GM10266 (cell line): ENCODE results near the gene STK11.

ENCODE experiments used
- DNase-seq: peaks from one replicate; pipeline ENCODE4 v3.0.0; 2012; ENCODE audit errors: extremely low spot score
- TF ChIP-seq, protein P1 (sequence below): IDR thresholded peaks from 2 replicates; pipeline ENCODE4 v1.5.1; 2012; ENCODE audit warnings: mild to moderate bottlenecking, low read depth; ENCODE audit not compliant: control insufficient read depth, insufficient read depth; ENCODE audit errors: missing control alignments

The STK11 gene

DNA sequence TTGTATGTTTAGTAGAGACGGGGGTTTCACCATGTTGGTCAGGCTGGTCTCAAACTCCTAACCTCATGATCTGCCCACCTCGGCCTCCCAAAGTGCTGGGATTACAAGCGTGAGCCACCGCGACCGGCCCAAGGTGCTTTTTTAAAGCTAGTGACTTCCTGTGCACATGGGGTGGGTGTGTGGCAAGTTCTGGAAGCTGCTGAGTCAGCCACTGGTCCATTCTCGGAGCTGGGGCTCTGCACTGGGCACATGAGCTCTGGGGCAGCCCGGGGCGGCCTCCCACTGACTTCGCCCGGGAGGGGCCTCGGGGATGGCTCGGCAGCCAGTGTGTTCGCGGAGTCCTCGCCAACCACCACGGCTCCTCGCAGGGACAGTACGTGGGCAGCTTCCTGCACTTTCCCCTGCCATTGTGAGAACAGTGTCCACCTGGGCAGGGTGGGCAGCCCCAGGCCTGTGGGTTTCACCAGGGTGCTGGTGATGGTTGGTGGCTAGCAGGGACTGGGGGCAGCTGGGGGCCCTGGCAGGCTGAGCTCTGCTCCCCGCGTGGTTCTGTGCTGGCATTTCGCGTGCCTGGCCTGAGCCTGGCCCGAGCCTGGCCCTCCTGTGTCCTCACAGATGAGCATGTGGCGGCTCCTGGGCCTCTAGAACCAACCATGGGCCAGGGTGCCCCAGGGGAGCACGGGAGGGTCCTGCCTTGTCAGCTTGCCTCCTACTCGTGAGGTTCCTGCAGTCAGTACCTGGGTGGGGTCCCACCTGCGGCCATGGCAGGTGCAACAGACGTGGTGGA lies 20.1 kb downstream of the STK11 start:
- DNase-seq: no peak
- TF ChIP-seq, protein P1, sequence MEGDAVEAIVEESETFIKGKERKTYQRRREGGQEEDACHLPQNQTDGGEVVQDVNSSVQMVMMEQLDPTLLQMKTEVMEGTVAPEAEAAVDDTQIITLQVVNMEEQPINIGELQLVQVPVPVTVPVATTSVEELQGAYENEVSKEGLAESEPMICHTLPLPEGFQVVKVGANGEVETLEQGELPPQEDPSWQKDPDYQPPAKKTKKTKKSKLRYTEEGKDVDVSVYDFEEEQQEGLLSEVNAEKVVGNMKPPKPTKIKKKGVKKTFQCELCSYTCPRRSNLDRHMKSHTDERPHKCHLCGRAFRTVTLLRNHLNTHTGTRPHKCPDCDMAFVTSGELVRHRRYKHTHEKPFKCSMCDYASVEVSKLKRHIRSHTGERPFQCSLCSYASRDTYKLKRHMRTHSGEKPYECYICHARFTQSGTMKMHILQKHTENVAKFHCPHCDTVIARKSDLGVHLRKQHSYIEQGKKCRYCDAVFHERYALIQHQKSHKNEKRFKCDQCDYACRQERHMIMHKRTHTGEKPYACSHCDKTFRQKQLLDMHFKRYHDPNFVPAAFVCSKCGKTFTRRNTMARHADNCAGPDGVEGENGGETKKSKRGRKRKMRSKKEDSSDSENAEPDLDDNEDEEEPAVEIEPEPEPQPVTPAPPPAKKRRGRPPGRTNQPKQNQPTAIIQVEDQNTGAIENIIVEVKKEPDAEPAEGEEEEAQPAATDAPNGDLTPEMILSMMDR: no peak

- DNase-seq: no peak
- TF ChIP-seq, protein P1: no peak
Measured at GRCh38 chr19:1226227-1226518, 20.6 kb downstream of the STK11 start.

DNA sequence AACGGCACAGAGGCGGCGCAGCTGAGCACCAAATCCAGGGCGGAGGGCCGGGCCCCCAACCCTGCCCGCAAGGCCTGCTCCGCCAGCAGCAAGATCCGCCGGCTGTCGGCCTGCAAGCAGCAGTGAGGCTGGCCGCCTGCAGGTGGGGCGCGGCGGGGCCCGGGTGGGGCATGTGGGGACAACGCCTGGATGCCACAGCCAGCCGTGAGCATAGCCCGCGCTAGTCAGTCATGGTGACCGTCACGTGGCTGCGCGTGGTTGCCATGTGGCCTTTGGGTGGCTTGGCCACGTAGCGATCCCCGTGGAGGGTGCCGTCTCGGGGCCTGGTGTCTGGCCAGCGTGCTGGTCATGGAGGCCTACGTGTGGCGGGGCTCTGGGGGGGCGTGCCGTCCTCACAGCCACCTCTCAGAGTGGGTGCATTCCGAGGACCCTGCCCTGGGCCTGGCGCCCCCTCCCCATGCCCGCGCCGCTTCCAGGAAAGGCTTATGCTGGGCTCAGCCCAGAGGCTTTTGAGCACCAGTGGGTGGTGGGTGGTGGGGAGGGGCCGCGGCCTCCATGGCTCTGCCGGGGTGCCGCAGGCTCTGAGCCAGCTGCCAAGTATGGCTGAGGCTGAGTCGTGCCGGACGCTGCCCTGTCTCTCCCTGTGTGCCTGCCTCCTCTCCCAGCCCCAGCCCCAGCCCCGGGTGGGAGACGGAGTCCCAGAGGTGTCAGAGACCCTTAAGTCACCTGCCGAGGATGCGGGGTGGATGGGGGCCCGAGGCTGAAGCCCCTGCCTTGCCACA lies 21.1 kb downstream of the STK11 start:
- TF ChIP-seq, protein P1: no peak
- DNase-seq: no peak

GRCh38 chr19:1227304-1228054 lies 21.9 kb downstream of the STK11 start:
- DNase-seq: no peak
- TF ChIP-seq, protein P1: no peak

- no peak for DNase-seq
- TF ChIP-seq, protein P1: no peak
Measured at GRCh38 chr19:1228161-1228957, 22.8 kb downstream of the STK11 start.

DNA sequence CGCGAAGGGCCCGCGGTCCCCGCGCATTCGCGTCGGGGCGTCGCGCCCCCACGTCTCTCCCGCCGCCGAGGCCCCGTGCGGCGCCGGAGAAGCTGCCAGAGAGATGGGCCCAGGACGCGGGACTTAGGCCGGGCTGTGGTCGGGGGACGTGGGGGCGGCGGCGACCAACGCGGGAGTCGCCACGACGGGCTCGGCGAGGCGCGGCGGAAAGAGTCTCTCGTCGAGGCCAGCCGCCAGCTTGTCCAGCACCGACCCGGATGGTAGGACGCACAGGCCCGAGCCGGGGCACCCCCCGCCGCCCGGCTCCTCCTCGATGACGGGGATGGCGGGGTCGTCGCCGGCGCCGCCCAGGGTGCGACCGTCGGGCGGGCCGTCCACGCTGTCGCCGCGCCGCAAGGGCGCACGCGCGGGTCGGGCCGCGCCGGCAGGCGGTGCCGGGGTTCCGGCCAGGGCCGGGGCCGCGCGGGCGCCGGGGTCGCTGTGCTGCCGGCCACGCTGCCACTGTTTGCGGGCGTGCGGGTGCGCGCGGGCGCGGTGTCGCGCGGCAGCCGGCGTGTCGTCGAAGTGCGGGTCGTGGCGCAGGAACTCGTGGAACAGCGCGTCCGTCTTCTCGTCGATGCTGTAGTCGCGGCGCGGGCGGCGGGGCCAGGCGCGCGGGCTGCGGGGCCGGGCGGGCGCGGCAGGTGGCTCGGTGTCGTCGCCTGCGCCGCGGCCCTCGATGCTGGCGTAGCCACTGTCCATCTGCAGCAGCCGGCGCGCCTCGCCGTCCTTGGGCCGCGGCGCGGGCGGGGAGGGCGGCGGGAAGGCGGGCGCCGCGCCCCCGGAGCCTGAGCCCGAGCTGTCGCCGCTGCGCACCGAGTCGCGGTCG lies 23.7 kb downstream of the STK11 start:
- TF ChIP-seq, protein P1: no peak
- DNase-seq: no peak
